Bone marrow (tissue), 2 donors: ENCODE data around the gene VANGL2.

ENCODE experiments used
- DNase-seq, 2 donors: peaks; one replicate each; lab custom pipeline; 2025; lab: John Stamatoyannopoulos, UW

The VANGL2 gene

DNA sequence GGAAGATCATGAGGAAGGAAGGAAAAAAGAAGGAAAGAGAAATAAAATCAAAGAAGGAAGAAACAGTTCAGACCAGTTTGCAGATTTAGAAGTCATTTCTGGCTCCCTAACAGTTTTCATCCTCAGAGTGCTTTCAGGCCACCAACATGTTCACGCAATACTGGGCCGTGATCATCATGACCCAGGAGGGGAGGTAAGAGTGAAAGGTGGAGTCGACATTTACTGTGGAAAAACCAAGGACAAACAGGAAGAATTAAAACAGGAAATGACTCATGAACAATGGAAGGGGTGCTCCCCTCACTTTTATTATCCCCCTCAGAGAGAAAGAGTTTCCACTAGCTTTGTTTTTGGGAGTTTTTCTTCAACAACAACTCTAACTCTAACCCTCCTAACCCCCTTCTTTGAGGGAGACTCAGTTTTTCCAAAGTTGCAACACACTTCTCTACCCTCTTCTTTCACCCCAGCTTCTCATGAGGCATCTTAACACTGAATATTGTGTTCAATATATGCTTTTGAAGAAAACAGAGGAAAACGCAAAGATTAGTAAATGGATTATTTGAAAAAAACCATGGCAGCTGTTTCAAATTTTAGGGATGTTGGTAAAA, 60.4 kb downstream of the VANGL2 start:
- DNase-seq = no peak

DNA sequence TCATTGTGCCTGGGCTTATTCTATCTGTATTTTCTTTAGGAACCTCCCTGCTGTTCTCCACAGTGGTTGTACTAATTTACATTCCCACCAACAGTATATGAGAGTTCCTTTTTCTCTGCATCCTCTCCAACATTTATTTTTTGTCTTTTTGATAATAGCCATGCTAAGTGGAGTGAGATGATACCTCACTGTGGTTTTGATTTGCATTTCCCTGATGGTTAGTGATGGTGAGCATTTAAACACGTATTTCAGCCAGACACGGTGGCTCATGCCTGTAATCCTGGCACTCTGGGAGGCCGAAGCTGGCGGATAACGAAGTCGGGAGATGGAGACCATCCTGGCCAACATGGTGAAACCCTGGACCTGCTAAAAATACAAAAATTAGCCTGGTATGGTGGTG, 64.8 kb downstream of the VANGL2 start:
- DNase-seq = no peak

DNA sequence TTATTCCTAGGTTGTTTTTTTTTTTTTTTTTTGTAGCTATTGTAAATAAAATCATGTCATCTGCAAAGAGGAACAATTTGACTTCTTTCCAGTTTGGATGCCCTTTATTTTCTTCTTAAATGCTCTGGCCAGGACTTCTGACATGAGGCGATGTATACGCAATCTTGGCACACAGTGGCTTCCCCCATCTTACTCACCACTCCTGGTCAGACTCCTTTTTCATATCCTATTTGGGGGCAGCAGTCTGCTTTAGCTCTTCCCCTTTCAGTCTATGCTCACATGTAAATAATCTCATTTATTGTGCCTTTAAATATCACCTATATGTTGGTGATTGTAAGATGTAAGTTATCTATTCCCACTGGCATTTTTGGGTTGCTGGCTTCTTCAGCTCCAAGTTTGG, 66.6 kb downstream of the VANGL2 start:
- no peak for DNase-seq

DNA sequence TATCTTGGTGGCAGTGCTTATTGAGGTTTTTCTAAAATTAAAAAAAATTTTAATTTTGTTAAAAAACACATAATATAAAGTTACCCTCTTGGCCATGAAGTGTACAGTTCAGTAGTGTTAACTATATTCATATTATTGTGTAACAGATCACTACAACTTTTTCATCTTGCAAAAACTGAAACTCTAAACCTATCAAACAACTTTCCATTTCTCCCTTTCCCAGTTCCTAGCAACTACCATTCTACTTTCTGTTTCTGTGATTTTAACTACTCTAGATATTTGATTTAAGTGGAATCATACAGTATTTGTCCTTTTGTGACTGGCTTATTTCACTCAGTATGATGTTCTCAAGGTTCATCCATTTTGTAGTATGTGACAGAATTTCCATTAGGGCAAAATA, 67.2 kb downstream of the VANGL2 start:
- DNase-seq = no peak

DNA sequence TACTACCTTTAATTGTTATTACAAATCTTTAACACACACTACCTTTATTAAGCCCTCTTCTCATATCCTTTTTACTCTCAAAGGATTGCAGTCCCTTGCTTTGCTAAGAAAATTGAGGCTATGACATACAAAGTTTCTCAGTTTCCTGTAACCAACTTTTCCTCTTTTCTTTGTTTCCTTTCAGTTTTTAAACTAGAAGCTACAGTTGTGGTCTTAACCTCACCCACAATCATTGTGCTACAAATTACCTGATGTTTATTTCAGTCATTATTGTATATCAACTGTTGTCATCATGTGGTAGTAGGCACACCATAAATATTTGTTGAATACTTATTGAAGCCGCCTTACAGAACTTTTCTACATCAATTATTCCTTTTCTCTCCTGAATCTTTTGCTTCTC, 70.9 kb downstream of the VANGL2 start:
- DNase-seq = no peak

DNA sequence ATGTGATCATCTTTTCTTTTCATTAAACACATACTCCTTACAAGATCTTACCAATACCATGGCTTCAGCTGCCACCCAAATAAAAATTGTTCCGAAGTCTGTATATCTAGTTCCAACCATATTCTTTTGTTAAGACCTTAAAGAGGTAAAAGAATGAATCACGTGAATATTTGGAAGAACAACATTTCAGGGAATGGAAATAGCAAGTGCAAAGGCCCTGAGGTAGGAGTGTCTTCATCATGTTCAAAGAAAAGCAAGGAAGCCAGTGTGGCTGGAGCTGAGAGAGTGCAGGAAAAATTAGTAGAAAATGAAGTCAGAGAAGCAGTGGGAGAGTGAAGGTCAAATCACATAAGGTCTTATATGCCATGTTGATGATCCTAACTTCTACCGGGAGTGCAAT, 71.7 kb downstream of the VANGL2 start:
- no peak for DNase-seq

DNA sequence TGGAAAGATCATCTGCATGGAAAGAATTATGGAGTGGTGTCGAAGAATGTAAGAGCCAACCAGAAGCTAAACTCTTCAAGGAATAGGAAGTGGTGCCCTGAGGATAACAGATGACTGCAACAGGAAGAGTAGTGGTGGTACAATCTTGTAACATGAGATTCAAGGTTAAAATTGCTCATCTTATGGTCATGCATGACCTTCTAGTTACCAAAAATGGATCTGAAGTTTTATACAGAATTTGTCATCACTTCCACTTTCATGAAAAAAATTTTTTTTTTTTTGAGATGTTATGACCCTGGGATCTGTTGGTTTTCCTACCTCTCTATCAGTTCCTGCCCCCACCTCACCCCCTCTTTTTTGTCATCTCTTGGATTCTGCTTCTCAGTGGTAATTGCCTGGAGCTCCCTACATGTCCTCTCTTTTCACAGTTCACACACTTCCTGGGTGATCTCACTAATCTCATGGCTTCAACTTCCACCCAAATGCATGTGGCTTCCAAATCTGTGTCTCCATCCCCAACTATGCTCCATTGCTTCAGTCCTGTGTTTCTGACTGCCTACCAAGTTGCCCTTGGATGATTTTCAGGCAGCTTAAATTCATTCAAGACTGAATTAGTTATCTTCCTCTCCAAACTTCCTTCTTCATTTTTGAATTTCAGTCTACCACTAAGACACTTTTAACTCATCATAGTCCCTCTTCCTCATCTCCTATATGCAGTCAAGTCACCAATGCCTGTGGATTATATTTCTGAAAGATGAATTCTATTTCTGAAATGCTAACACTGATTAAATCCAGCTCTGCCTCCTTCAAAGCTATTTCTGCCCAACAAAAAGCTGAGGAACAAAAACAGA, 74.3 kb downstream of the VANGL2 start:
- peak in 1 of 2 donors; percentile 58 for DNase-seq
